HEK293T (cell line): Measurements from ENCODE around the gene POLR2C.

Experiments used
- CTCF ChIA-PET: fragments of 350-600 bp; formaldehyde crosslinking; extraction: SDS; loops from one replicate; lab custom pipeline; 2021; ENCODE audit warnings: antibody characterized with exemption, inconsistent platforms; lab: Yijun Ruan, JAX
- POLR2A ChIA-PET: fragments of 350-600 bp; formaldehyde crosslinking; extraction: SDS; loops from one replicate; lab custom pipeline; 2020; ENCODE audit warnings: antibody characterized with exemption, inconsistent platforms; lab: Yijun Ruan, JAX
- DNase-seq: peaks from one replicate; pipeline ENCODE4 v3.0.0; 2012; ENCODE audit warnings: mixed read lengths; ENCODE audit errors: extremely low spot score
- ARNT ChIP-seq: fragments of 450-650 bp; IDR thresholded peaks from 2 replicates; pipeline ENCODE4 v1.6.1; 2017; ENCODE audit warnings: mild to moderate bottlenecking
- BHLHE40 ChIP-seq: fragments of 450-650 bp; IDR thresholded peaks from 2 replicates; pipeline ENCODE4 v1.6.1; 2016; ENCODE audit warnings: mild to moderate bottlenecking, moderate library complexity, borderline replicate concordance
- CTBP1 ChIP-seq: fragments of 450-650 bp; IDR thresholded peaks from 2 replicates; pipeline ENCODE4 v1.6.1; 2016; ENCODE audit warnings: borderline replicate concordance
- FOXK2 ChIP-seq: fragments of 450-650 bp; IDR thresholded peaks from 2 replicates; pipeline ENCODE4 v1.6.1; 2016; ENCODE audit warnings: mild to moderate bottlenecking
- HDGF ChIP-seq: fragments of 450-650 bp; IDR thresholded peaks from 2 replicates; pipeline ENCODE4 v1.6.1; 2017; ENCODE audit warnings: antibody characterized with exemption, borderline replicate concordance
- L3MBTL2 ChIP-seq: fragments of 450-650 bp; conservative IDR thresholded peaks from 2 replicates; pipeline ENCODE4 v1.6.1; 2016; ENCODE audit warnings: mild to moderate bottlenecking
- LEF1 ChIP-seq: fragments of 450-650 bp; IDR thresholded peaks from 2 replicates; pipeline ENCODE4 v1.6.1; 2017; ENCODE audit warnings: mild to moderate bottlenecking, borderline replicate concordance
- SP1 ChIP-seq: fragments of 450-650 bp; IDR thresholded peaks from 2 replicates; pipeline ENCODE4 v1.6.1; 2017

Gene POLR2C

DNA sequence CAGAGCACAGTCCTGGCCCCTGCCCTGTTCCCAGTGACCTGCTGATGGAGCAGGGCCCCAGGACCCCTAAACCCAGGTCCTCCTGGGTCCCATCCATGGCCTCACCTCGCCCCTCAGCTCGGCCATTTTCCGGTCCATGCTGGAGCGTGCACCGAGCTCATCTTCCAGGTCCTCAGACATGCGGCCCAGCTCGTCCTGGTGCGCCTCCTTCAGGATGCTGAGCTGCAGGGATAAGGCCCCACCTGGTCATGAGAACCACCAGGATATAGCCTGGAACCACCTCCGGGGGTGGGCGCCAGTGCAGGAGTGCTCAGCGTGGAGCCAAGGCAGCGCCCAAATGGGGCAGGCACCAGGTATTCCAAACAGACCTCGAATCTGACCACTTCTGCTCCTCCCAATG lies 56.0 kb downstream of the POLR2C start:
- TF ChIP-seq ARNT (no peak), BHLHE40 (no peak), SP1 (no peak), HDGF (no peak), FOXK2 (no peak), LEF1 (no peak)
- CTCF ChIA-PET, result interaction anchor here (2.1 kb wide), 1 partner anchor 42 kb away, joined by 8 read pairs; no protein-coding TSS in a partner anchor
- POLR2A ChIA-PET, result interaction anchor here (1.6 to 2.4 kb wide), 3 partner anchors 56 to 72 kb away, joined by 4 to 7 read pairs (median 7); partner anchors contain the start of genes CIAPIN1, COQ9 and POLR2C
- DNase-seq, result no peak

DNA sequence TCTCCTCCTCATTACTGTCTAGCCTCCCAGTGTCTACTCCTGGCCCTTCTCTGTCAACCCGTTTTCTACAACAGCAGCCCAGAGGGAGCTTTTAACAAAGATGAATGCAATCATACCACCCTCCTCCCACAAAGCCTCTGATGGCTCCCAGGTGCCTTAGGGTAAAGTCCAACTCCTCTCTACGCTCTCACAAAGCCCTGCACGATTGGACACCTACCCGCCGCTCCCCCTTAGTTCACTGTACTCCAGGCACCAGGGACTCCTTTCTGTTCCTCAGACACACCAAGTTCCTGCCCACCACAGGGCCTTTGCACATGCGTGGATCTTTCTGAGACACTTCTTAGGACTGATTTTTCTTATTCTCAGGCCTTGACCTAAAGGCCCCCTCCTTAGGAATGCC lies 56.4 kb downstream of the POLR2C start:
- TF ChIP-seq CTBP1, result no peak
- CTCF ChIA-PET, result interaction anchor here (2.1 kb wide), 1 partner anchor 43 kb away, joined by 8 read pairs; no protein-coding TSS in a partner anchor
- no peak for DNase-seq
- POLR2A ChIA-PET, result interaction anchor here (1.6 to 2.1 kb wide), 2 partner anchors 57 to 72 kb away, joined by 4 to 7 read pairs; partner anchors contain the start of genes CIAPIN1, COQ9 and POLR2C

DNA sequence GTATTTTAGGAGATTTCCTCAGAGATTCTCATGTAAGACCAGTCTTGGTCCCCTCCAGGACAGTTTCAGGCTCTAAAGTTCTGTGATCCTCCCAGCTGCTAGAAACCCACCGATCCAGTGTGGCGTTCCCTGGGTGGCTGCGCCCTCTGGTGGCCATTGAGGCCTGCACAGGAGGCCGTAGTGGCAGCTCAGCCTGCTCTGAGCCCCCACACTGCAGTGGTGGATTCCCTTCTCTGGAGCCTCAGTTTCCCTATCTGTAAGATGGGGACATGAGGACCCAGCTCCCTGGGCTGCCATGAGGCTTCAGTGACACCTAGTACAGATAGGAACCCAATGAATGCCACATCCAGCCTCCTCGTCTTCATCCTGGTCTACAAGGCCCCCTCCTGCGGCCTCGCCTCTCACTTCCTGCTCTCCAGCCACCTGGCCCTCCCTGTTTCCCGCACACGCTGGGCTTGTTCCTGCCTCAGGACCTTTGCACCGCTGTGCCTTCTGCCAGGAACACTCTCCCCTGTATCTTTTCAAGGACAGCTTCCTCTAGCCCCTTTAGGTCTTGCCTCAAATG lies 57.4 kb downstream of the POLR2C start:
- DNase-seq, result peak; percentile 86
- ChIA-PET CTCF (interaction anchor here (0.7 to 2.1 kb wide), 10 partner anchors 17 to 103 kb away, joined by 3 to 8 read pairs (median 4); partner anchors contain the start of genes CCDC102A and POLR2C), POLR2A (interaction anchor here (1.6 kb wide), 1 partner anchor 73 kb away, joined by 4 read pairs; the partner anchor contains the start of genes CIAPIN1 and COQ9)
- no peak for TF ChIP-seq ARNT
- TF ChIP-seq SP1, result no peak
- no peak for TF ChIP-seq L3MBTL2
